ENCODE data around the gene ZNF385C.

Gene ZNF385C

DNA sequence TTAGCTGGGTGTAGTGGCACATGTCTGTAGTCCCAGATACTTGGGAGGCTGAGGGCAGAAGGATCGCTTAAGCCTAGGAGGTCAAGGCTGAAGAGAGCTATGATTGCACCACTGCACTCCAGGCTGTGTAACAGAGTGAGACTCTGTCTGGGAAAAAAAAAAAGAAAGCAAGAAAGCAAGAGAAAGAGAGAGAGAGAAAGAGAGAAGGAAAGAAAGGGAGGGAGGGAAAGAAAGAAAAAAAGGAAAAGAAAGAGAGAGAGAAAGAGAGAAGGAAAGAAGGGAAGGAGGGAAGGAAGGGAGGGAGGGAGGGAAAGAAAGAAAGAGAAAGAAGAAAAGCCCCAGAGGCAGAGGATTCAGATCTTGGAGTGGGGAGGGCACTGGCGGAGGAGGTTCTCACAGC lies 7.7 kb upstream of the ZNF385C start:
- TF ChIP-seq, protein P1, sequence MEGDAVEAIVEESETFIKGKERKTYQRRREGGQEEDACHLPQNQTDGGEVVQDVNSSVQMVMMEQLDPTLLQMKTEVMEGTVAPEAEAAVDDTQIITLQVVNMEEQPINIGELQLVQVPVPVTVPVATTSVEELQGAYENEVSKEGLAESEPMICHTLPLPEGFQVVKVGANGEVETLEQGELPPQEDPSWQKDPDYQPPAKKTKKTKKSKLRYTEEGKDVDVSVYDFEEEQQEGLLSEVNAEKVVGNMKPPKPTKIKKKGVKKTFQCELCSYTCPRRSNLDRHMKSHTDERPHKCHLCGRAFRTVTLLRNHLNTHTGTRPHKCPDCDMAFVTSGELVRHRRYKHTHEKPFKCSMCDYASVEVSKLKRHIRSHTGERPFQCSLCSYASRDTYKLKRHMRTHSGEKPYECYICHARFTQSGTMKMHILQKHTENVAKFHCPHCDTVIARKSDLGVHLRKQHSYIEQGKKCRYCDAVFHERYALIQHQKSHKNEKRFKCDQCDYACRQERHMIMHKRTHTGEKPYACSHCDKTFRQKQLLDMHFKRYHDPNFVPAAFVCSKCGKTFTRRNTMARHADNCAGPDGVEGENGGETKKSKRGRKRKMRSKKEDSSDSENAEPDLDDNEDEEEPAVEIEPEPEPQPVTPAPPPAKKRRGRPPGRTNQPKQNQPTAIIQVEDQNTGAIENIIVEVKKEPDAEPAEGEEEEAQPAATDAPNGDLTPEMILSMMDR (conservative IDR thresholded peaks at IDR 0.05; ENCODE audit: control insufficient read depth, insufficient read depth, low read depth, low read length) = no peak
- DNase-seq (ENCODE audit: low read depth) = no peak
- H3K4me3 ChIP-seq (ENCODE audit: control insufficient read depth, low read depth, low read length) = no peak overlapping the region

DNA sequence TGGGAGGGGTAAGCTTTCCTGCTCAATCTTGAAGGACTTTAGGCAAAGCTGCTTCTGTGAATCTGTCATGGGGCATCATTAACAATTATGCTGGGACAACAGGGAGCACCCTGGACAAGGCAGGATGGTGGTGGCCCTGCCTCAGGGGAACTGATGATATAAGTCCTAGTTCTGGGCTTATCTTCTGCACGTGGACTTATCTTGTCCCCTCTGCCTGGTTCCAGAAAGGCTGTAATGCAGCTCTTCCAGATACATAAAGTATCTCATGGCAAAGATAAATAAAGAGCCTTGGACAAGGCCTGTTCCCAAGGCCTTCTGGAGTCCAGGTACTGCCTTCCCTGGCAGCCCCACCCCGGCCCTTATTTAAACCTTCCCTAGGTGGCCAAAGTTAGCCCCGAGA lies 6.0 kb upstream of the ZNF385C start:
- DNase-seq (ENCODE audit: low read depth) = no peak
- TF ChIP-seq, protein P1 (conservative IDR thresholded peaks at IDR 0.05; ENCODE audit: control insufficient read depth, insufficient read depth, low read depth, low read length) = no peak

DNA sequence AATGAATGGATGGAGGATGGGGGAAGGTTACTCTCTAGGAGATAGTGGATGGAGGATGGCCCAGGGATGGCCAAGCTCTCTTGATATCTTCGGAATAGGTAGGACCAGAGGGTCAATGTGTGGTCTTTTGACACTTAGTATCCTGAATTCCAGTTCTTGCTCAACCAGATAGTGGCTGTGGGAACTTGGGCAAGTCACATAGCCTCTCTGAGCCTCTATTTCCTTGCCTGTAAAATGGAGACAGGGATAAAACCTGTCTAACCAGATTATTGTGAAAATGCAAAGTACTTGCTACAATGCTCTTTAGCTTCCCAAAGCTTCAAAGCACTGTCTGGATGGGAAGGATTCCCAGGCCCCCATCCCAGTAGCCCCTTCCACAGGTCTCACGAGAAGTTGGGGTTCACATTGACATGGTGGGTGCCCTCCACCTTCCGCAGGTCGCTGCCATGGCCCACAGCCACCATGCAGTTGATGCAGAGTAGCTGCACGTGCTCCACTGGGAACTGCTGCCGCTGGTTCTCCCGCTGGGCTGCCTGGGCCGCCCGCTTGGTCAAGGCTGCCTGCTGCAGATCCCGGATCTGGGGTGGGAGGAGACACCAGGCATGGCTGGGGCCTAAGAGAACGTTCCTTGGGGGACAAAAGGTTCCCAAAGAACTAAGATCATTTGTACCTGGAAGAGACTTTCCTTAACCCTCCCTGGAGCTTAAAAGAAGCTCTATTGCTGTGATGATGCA lies 5.1 kb upstream of the ZNF385C start:
- TF ChIP-seq, protein P1 (conservative IDR thresholded peaks at IDR 0.05; ENCODE audit: control insufficient read depth, insufficient read depth, low read depth, low read length) = no peak
- H3K4me3 ChIP-seq (ENCODE audit: control insufficient read depth, low read depth, low read length) = no peak overlapping the region
- no peak for DNase-seq (ENCODE audit: low read depth)

More for the DNA sequence above, 6.0 kb upstream of the ZNF385C start:
- no peak overlapping the region for H3K4me3 ChIP-seq (ENCODE audit: control insufficient read depth, low read depth, low read length)

DNA sequence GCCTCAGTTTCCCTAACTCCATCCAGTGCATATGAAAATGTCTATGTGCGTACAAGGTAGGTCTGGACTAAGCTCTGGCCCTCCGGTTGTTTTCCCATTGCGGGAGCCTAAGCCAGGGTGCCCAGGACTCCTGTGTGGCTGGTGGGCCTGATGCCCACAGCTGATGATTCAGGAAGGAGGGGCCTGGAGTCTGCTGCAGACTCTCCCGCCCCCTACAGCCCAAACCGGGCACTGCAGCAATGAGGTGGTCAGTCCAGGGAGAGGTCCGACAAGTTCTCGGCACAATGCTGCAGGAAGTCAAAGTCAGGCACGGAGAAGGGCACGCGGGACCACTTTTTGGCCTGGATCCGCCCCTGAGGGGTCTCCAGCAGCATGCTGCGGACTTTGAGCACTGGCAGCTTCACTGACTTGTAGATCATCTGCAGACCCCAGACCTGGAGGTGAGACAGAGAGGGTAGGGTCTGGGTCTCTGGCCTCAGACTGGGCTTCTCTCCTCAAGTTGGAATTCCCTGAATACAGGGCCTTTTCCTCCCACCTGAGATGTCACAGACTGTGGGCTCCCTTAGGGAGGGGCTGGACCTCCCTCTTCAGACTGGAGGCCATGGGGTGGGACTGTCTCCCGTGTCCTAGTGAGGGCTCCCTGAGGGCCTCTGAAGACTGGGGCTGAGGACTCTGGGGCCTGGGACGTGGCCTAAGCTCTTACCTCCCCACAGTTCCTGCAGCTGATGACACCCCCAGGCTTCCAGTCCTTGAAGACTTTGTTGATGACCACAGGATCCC lies 3.4 kb upstream of the ZNF385C start:
- TF ChIP-seq, protein P1 (conservative IDR thresholded peaks at IDR 0.05; ENCODE audit: control insufficient read depth, insufficient read depth, low read depth, low read length) = peak; percentile 95
- peak; percentile 69 for DNase-seq (ENCODE audit: low read depth)
- H3K4me3 ChIP-seq (ENCODE audit: control insufficient read depth, low read depth, low read length) = no peak overlapping the region

DNA sequence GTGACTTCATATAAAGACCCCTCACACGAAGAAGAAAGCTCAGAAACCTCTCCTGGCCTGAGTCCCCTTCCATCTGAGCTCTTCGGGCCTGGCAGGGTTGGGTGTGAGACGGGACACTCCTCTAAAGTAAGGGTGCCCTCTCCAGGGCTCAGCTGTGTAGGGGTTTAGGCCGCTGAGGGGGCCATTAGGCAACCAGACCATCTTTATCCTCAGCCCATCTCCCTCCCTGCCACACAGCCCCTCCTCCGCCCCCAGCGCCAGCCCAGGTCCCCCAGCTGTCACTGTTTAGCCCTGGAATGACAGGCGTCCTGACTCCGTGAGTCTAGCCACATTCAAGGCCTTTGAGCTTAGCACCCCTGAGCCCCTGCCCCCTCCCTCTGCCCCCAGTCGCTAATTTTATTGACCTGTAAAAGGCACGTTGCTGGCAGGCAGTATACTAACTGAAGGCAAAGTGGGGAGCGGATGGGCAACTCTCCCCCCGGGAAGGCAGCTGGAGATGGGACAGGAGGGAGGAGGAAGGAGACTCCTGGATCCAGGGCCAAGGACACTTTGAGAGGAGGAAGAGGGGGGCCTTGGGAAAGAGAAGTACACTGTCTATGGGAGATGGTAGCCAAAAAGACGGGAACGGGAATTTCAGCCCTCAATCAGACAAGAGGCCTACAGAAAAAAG lies 592 bp upstream of the ZNF385C start:
- H3K4me3 ChIP-seq (ENCODE audit: control insufficient read depth, low read depth, low read length) = no peak overlapping the region
- TF ChIP-seq, protein P1 (conservative IDR thresholded peaks at IDR 0.05; ENCODE audit: control insufficient read depth, insufficient read depth, low read depth, low read length) = no peak
- DNase-seq (ENCODE audit: low read depth) = no peak

DNA sequence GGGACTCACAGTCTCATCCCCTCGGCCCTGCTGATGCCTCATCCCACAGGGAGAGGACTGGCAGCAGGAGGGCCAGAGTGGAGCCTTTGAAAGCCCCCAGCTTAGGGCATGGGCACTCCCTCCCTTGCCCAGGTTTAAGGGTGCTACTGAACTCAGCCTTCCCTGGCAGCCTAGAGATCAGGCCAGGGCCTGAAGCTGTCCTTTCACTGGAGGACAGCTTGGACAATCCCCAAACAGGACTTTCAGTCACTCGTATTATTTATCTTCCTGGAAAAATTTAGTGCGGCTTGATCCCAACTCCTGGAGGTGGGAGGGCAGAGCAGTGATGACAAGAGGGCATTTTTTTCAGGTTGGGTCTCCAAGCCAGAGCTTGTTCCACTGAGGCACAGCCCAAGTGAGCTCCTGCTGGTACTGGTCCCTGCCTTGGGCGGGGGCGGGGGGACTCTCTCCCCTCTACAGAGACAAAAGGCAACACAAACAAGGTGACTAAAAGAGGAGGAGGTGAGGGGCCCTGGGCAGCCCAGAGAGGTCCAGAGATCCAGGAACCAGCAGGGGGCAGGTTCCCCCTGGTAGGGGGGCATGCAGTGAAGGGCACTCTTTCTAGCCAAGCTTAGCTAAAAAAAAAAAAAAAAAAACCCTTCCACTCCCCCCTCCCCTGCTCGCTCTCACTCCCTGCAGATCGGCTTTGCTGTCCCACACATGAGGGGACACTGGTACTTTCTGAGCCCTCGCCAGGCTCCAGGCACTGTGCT lies 1.7 kb downstream of the ZNF385C start:
- H3K4me3 ChIP-seq (ENCODE audit: control insufficient read depth, low read depth, low read length) = no peak overlapping the region
- TF ChIP-seq, protein P1 (conservative IDR thresholded peaks at IDR 0.05; ENCODE audit: control insufficient read depth, insufficient read depth, low read depth, low read length) = no peak
- DNase-seq (ENCODE audit: low read depth) = no peak

Measured in fibroblast of mammary gland (primary cell).